Karpas-422 (cell line): ENCODE results near the gene SLC17A2. TPM values are rescaled to one million over a fixed set of nuclear protein-coding genes. Genes with fewer than 3 reads are reported as not detected.
"Not testable (repeated sequence)": the region's sequence is repeated elsewhere in the genome, so short reads cannot be mapped to it uniquely, and the experiment has no call there.

Experiments
- DNase-seq: peaks from one replicate; pipeline ENCODE4 v3.0.0-alpha.2; 2015
- H2AFZ ChIP-seq: fragments of 200-600 bp; sonication (generic); 2 replicates; pipeline ENCODE4 v1.6.1; 2014; ENCODE audit warnings: antibody characterized with exemption, low read length, mixed read lengths
- H3K27ac ChIP-seq: fragments of 200-600 bp; sonication (generic); 2 replicates; pipeline ENCODE4 v1.5.1; 2014; ENCODE audit warnings: mild to moderate bottlenecking, low read length, moderate library complexity
- H3K27me3 ChIP-seq: fragments of 200-600 bp; sonication (generic); 2 replicates; pipeline ENCODE4 v1.6.1; 2014; ENCODE audit warnings: low read length, mixed read lengths
- H3K36me3 ChIP-seq: fragments of 200-600 bp; sonication (generic); 2 replicates; pipeline ENCODE4 v1.6.1; 2014; ENCODE audit warnings: low read length, mixed read lengths; ENCODE audit not compliant: insufficient read depth
- H3K4me1 ChIP-seq: fragments of 200-600 bp; sonication (generic); 2 replicates; pipeline ENCODE4 v1.6.1; 2014; ENCODE audit warnings: mild to moderate bottlenecking, low read length, mixed read lengths
- H3K4me2 ChIP-seq: fragments of 200-600 bp; sonication (generic); 2 replicates; pipeline ENCODE4 v1.6.1; 2014; ENCODE audit warnings: low read length, low read depth, mild to moderate bottlenecking; ENCODE audit not compliant: poor library complexity, severe bottlenecking
- H3K4me3 ChIP-seq: fragments of 200-600 bp; sonication (generic); 2 replicates; pipeline ENCODE4 v1.5.1; 2014; ENCODE audit warnings: mild to moderate bottlenecking, antibody characterized with exemption, low read length, mixed read lengths
- H3K79me2 ChIP-seq: fragments of 200-600 bp; sonication (generic); 2 replicates; pipeline ENCODE4 v1.6.1; 2014; ENCODE audit warnings: mild to moderate bottlenecking, low read length, mixed read lengths
- H3K9ac ChIP-seq: fragments of 200-600 bp; sonication (generic); 2 replicates; pipeline ENCODE4 v1.6.0; 2014; ENCODE audit warnings: low read length
- H3K9me2 ChIP-seq: fragments of 200-600 bp; sonication (generic), shearing (Covaris generic); replicated peaks from 2 replicates; pipeline ENCODE4 v1.6.0; 2014; ENCODE audit warnings: mild to moderate bottlenecking, low read length, moderate library complexity; ENCODE audit not compliant: insufficient read depth
- H3K9me3 ChIP-seq: fragments of 300-700, 200-600 bp; sonication (generic); 2 replicates; pipeline ENCODE4 v1.6.1; 2014; ENCODE audit warnings: low read length, mixed read lengths
- H4K20me1 ChIP-seq: fragments of 200-600 bp; sonication (generic); 2 replicates; pipeline ENCODE4 v1.6.1; 2014; ENCODE audit warnings: mild to moderate bottlenecking, antibody characterized with exemption, low read length, low read depth; ENCODE audit not compliant: insufficient read depth
- total RNA-seq: library from RNA; depleted of rRNA; stranded (reverse); fragments of >200 nt; shearing (Covaris generic); gene quantifications from 2 replicates; pipeline ENCODE4 v1.2.3, GENCODE V29; 2014; ENCODE audit warnings: low replicate concordance

Gene SLC17A2
- total RNA-seq, 1 experiment from 2014 or later: not detected

- Histone ChIP-seq H3K27me3 (no peaks in the 10 kb centered on the region), H4K20me1 (no peaks in the 10 kb centered on the region), H3K27ac (no peak overlapping the region), H3K9ac (no peak overlapping the region), H3K4me1 (no peaks in the 10 kb centered on the region), H3K9me2 (no peaks in the 10 kb centered on the region), H2AFZ (no peak overlapping the region), H3K4me3 (no peak overlapping the region), H3K36me3 (no peaks in the 10 kb centered on the region), H3K79me2 (no peaks in the 10 kb centered on the region), H3K4me2 (no peak overlapping the region), H3K9me3 (no peaks in the 10 kb centered on the region)
- no peak for DNase-seq
Measured at GRCh38 chr6:25934735-25935313, 4.3 kb upstream of the SLC17A2 start.

GRCh38 chr6:25934156-25934555, 3.7 kb upstream of the SLC17A2 start:
- H2AFZ ChIP-seq: no peak overlapping the region
- no peak overlapping the region for H3K27ac ChIP-seq
- no peaks in the 10 kb centered on the region for H3K4me1 ChIP-seq
- H3K27me3 ChIP-seq: no peaks in the 10 kb centered on the region
- H3K9me2 ChIP-seq: no peaks in the 10 kb centered on the region
- H4K20me1 ChIP-seq: no peaks in the 10 kb centered on the region
- DNase-seq: no peak
- no peak overlapping the region for H3K9ac ChIP-seq
- no peak overlapping the region for H3K4me2 ChIP-seq
- H3K79me2 ChIP-seq: no peaks in the 10 kb centered on the region
- H3K9me3 ChIP-seq: no peaks in the 10 kb centered on the region
- no peaks in the 10 kb centered on the region for H3K36me3 ChIP-seq
- no peak overlapping the region for H3K4me3 ChIP-seq

GRCh38 chr6:25931411-25931709, 869 bp upstream of the SLC17A2 start:
- Histone ChIP-seq H3K9me3 (no peaks in the 10 kb centered on the region), H3K79me2 (no peaks in the 10 kb centered on the region), H3K9ac (no peak overlapping the region), H3K4me3 (no peak overlapping the region), H4K20me1 (no peaks in the 10 kb centered on the region), H3K4me2 (no peak overlapping the region), H3K36me3 (no peaks in the 10 kb centered on the region), H3K27ac (no peak overlapping the region), H3K27me3 (no peaks in the 10 kb centered on the region), H3K9me2 (no peaks in the 10 kb centered on the region), H3K4me1 (no peaks in the 10 kb centered on the region), H2AFZ (no peak overlapping the region)
- no peak for DNase-seq

- DNase-seq, H3K9me2 ChIP-seq, H3K4me1 ChIP-seq, H3K79me2 ChIP-seq, H3K9me3 ChIP-seq, H3K9ac ChIP-seq, H3K27ac ChIP-seq, H3K4me2 ChIP-seq, H2AFZ ChIP-seq, H3K36me3 ChIP-seq, H3K4me3 ChIP-seq, H3K27me3 ChIP-seq, H4K20me1 ChIP-seq: not testable (repeated sequence)
Measured at GRCh38 chr6:25929785-25930184, 706 bp downstream of the SLC17A2 start.

- no peaks in the 10 kb centered on the region for H3K36me3 ChIP-seq
- no peaks in the 10 kb centered on the region for H4K20me1 ChIP-seq
- no peaks in the 10 kb centered on the region for H3K9me3 ChIP-seq
- H3K4me3 ChIP-seq: no peak overlapping the region
- no peak overlapping the region for H3K4me2 ChIP-seq
- no peaks in the 10 kb centered on the region for H3K4me1 ChIP-seq
- no peaks in the 10 kb centered on the region for H3K9me2 ChIP-seq
- no peaks in the 10 kb centered on the region for H3K27me3 ChIP-seq
- no peak for DNase-seq
- no peak overlapping the region for H3K9ac ChIP-seq
- H2AFZ ChIP-seq: no peak overlapping the region
- no peaks in the 10 kb centered on the region for H3K79me2 ChIP-seq
- no peak overlapping the region for H3K27ac ChIP-seq
Measured at GRCh38 chr6:25928562-25929324, 1.7 kb downstream of the SLC17A2 start.

- no peaks in the 10 kb centered on the region for H3K9me2 ChIP-seq
- no peak overlapping the region for H3K27ac ChIP-seq
- no peak overlapping the region for H3K4me2 ChIP-seq
- H3K36me3 ChIP-seq: no peaks in the 10 kb centered on the region
- H3K4me3 ChIP-seq: no peak overlapping the region
- H3K4me1 ChIP-seq: no peaks in the 10 kb centered on the region
- no peak for DNase-seq
- H4K20me1 ChIP-seq: no peaks in the 10 kb centered on the region
- no peak overlapping the region for H3K9ac ChIP-seq
- no peaks in the 10 kb centered on the region for H3K9me3 ChIP-seq
- H2AFZ ChIP-seq: no peak overlapping the region
- H3K79me2 ChIP-seq: no peaks in the 10 kb centered on the region
- H3K27me3 ChIP-seq: no peaks in the 10 kb centered on the region
Measured at GRCh38 chr6:25927756-25928216, 2.7 kb downstream of the SLC17A2 start.

- no peaks in the 10 kb centered on the region for H3K27me3 ChIP-seq
- H3K4me3 ChIP-seq: no peak overlapping the region
- H3K27ac ChIP-seq: no peak overlapping the region
- no peak overlapping the region for H2AFZ ChIP-seq
- no peaks in the 10 kb centered on the region for H4K20me1 ChIP-seq
- H3K9ac ChIP-seq: no peak overlapping the region
- H3K4me2 ChIP-seq: no peak overlapping the region
- H3K9me3 ChIP-seq: no peaks in the 10 kb centered on the region
- no peaks in the 10 kb centered on the region for H3K4me1 ChIP-seq
- no peaks in the 10 kb centered on the region for H3K9me2 ChIP-seq
- DNase-seq: no peak
- H3K79me2 ChIP-seq: no peaks in the 10 kb centered on the region
- no peaks in the 10 kb centered on the region for H3K36me3 ChIP-seq
Measured at GRCh38 chr6:25927178-25927577, 3.3 kb downstream of the SLC17A2 start.

GRCh38 chr6:25925876-25926275, 4.6 kb downstream of the SLC17A2 start:
- Histone ChIP-seq H3K27ac (no peak overlapping the region), H3K4me2 (no peak overlapping the region), H3K36me3 (no peaks in the 10 kb centered on the region), H4K20me1 (no peaks in the 10 kb centered on the region), H3K9ac (no peak overlapping the region), H3K27me3 (no peaks in the 10 kb centered on the region), H3K4me1 (no peaks in the 10 kb centered on the region), H2AFZ (no peak overlapping the region), H3K9me3 (no peaks in the 10 kb centered on the region), H3K79me2 (no peaks in the 10 kb centered on the region), H3K4me3 (no peak overlapping the region), H3K9me2 (no peaks in the 10 kb centered on the region)
- no peak for DNase-seq
